HG02571 (cell line): Measurements from ENCODE around the gene CENPP.

Source experiments
- ATAC-seq: cut with Tn5 transposase; IDR thresholded peaks from one replicate; pipeline ENCODE4 v1.9.1; 2021; ENCODE audit warnings: mild to moderate bottlenecking, moderate library complexity; ENCODE audit not compliant: unreplicated experiment

The CENPP gene

DNA sequence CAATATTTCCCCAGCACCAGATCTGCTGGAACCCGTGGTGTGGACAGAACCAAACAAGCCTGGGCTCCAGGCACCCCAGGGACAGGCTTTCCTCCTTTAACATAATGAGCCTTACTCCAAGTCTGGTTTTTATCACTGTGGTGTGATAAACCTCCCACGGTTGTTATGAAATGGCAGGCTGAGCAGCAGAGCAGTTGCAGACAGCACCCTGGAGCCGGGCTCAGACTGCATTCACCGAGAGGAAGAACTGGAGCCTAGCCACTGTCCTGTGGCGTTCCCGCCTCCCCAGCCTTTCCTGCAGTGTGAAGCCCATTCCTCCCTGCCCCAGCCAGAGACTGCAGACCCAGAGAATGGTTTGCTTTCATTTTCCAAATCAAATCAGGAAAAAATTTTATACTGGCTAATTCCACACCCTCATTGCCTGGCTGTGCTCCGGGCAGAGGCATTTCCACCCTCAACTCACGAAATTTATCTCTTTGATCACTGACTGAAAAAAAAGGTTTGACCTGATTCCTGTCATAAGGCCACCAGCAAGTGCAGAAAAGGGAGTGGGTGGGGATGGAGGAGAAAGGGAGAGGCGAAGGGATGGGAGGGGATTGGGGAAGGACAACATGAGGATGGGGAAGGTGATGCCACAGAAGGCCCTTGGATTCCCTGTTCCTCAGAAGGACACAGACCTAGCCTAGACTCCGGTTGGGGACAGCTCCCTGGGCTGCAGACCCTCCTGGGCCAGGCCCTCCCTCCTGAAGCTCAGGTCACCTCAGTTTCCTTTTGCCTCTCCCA is 325.3 kb downstream of the CENPP start:
- no peak for ATAC-seq

DNA sequence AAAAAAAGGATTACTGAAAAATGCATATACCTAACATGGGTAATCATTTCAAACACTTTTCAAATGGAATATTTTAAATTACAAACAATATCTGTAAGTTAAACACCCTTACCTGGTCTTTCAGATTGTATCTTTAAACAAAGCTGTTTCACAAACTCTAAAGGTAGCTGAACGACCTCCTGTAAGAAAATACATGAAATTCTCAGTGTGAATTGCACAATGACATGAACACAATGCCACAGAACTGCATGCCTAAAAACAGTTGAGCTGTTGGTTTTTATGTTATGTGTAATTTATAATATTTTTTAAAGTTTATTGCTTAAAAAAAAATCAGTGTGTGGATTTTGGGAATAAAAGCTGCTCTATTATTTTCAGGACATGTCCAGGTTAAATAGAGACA is 326.7 kb downstream of the CENPP start:
- ATAC-seq = no peak

DNA sequence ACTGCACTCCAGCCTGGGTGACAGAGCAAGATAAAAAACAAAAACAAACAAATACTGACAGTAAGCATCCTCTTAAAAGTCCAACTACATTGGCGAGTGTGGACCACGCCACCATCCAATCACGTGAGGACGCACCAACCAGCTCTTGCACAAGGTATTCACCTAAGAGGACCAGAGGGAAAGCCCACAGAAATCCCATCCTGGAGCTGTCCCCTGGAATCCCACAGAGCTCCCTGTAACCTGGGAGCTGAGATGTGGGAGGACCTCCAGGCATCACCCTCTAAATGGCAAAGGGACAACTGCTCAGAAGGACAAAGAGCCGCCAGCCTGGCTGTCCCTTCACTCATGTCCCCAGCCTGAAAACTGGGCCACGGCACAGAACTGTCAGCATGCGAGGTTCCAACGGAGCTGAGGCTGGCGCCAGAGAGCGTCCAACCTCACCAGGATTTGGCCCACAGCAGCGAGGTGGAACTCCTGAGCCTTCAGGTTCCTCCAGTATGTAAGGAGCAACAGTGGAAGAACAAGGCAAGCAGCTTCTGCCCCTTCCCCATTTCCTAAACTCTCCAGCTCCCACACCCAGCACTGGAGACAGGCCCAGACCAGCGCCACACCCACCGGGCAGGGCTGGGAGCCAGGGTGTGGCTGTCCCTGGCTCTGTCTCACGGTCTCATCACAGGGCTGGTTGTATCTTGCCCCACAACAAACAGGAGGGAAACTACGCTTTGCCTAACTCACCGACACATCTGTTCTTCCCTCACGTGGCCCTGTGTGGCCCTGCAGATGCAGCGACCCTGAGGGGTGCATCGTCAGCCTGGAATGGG is 328.9 kb downstream of the CENPP start:
- no peak for ATAC-seq

DNA sequence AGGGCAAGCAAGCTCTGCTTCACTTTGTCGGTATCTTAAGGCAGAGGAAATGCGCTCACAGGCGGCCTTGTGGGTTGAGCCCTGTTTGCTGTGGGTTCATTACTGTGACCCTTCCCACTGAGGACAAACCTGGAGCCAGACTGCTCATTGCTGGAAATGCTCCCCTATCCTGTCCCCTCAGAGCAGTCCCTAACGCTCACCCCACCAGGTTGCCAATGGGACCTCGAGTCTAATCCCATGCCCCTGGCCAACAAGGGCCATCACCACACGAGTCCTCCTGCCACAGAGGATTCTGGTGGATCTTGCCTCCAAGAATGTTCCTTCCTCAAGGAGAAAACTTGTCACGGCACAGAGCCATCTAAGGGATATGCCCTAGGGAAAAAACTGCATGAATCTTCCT is 329.6 kb downstream of the CENPP start:
- ATAC-seq = no peak

DNA sequence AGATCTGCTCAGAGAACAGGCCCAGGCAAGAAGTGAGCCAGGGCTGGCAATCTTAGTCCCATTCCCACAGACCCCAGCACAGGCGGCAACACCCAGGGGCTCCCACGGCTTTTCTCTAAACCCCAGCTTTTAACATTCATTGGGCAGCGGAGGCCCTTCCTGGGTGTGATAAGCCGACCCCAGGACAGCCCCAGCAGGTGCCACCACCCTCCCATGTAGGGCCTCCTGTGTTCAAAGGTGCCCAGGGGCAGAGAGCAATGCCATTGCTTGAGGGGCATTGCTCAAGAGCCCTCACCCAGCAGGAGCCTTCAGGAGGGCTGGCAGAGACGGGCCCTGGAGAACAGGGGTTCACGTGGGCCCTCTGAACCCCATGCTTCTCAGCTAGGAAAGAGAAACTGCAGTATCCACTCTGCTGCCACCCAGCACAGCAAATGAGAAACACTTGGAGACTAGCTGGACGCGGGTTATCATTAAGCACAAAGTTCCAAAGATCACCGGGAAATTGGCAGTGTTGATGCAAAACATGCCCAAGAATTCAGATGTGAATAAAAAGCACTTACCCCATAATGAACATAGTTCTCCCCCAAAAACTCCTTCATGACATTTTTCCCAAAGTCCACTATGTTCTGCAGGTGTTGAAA is 330.3 kb downstream of the CENPP start:
- no peak for ATAC-seq

DNA sequence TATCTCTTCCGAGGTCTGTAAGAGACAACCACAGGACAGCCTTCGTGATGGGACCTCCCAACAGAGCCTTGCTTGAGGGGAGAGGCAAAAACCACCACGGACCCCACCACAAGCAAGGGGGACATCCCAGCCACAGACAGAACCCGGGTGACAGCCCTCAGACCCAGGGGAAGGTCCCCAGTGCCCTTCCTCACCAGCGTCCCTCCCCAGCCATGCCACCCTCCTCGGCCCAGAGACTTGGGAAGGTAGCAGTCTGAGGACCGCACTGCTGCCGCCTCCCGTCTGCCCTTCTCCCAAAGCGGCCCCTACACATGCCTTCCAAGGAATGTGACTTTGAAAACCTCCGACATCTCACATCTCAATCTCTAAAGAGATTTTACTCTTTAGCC is 330.8 kb downstream of the CENPP start:
- ATAC-seq = no peak

DNA sequence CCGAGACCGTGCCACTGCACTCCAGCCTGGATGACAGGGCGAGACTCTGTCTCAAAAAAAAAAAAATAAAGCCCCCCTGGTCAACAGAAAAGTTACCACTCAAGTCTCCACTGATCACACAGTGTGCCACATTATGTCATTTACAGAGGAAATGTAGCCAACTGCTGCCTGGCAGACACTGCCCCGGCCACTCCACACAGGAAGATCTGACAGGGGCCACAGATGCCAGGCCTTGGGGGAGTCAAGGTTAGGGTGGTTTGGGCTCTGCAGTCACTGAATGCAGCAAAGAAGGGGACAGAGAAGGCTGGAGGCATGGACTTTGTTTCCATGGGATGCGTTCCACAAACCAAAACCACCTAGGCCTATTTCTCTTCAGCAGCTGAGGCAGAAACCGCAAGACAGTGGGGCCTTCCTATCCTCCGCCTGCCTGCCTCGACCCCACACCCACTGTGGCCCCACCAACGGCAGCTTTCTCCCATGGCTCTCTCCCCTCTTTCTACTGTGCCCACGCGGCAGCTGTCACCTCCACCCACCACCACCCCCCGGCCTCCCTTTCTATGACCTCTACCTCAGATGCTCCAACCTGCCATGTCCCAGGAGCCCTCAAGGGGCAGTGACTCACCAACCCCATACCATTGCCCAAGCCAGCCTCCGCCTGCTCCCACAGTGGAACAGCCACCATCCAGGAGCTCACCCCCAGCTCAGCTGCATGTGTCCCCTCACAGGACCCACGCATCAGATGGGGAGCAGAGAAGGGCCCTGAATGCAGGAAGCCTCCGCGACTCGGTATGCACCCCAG is 331.7 kb downstream of the CENPP start:
- no peak for ATAC-seq

DNA sequence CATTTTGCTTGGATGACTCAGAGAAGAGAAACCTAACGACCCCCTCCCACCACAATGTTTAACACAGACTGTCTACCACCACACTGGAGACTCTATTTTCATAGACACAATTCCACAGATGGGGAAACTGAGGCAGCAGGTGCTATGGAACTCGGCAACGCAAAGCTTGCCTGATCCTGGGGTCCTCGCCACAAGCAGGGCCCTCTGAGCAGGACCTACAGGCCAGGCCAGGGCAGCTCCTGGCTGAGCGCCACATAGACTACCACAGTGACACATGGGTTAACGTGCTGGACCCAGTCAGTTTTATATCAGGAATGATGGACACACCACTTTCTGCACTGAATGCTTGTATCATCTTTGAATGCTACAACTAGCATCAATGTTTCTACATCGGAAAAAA is 332.4 kb downstream of the CENPP start:
- ATAC-seq = no peak

DNA sequence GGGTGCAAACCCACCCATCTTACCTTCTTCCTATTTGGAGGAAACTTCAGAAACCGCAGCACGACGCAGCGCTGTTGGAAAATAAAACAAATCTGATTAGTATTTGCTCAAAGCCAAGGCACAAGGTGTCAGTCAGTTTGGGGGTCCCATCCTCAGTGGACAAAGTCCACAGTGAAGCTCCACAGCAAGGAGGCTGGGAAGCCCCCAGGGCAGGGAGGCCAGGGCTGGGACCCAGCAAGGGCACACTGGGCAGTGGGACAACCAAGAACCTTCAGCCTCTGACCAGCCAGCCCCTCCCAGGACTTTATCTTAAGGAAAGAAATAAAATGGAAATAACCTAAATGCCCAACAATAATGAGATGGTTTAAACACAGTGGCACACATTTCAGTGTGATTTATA is 332.9 kb downstream of the CENPP start:
- no peak for ATAC-seq

DNA sequence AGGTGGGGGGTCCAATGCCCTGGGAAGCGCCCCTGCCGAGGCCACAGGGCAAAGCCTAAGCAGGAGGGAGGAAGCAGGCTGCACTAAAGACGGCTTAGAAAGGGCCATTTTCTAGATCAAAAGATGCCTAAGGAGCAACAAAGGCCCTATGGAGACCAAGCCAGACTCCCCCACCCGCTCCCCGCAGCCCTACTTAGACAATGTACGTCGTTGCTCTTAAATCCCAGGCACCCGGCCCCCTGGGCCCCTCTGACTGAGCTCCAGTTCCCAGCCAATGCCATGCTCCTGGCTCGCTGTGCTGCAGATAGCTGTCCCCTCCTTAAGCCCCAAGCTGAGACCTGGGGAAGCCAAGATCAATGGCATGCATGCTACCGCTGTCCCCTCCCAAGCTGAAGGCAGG is 333.8 kb downstream of the CENPP start:
- ATAC-seq = no peak

DNA sequence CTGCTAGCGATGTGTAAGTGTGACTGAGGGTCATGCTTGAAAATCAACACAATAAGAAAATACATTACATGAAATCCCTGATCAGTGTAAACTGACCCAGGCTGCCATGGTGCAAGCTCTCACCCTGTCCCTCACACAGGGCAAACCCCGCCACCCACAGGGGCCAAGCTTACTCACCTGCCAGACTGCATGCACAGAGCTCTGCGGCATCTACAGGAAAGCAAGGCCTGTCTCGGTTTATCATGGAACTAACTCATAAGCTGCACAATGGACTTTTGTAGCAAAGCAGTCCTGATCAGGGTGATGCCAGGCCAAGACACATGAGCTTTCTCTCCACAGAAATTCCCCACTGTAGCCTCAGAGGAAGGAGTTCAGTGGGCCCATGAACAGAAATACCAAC is 334.5 kb downstream of the CENPP start:
- ATAC-seq = no peak

DNA sequence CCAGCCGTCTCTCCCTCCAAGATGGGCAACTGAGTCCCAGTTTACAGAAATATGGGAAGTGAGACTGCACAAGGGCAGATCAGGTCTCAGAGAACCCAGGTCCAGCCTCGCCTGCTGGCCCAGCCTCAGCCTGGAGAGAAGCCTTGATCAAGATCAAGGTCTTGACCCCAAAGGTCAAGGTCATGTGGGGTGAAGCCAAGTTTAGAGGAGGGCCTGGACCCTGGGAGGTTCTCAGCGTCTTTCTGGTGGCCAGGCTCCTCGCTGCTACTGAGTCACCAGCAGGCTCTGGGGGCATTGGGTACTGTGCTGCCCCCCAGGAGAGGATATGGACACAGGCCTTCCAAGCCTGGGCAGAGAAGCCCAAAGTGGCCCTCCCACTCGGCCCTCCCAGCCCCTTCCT is 335.4 kb downstream of the CENPP start:
- ATAC-seq = no peak

DNA sequence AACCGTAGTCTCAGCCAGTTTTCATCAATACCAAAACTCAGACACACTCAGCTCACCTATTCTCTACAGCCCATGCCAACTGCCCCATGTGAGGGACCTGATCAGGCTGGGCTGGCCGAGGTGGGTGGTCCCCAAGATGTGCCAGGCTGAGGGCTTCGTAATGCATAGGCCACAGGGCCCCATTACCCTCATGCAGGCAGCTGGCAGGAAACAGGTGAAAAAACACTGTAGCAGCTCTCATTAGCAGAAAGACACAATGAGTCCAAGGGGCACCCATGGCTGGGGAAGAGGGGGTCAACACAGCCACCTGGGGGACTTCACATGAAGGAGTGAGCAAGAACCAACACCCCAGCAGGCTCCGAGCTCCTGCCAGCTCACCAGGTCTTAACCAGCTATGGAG is 336.0 kb downstream of the CENPP start:
- ATAC-seq = no peak

DNA sequence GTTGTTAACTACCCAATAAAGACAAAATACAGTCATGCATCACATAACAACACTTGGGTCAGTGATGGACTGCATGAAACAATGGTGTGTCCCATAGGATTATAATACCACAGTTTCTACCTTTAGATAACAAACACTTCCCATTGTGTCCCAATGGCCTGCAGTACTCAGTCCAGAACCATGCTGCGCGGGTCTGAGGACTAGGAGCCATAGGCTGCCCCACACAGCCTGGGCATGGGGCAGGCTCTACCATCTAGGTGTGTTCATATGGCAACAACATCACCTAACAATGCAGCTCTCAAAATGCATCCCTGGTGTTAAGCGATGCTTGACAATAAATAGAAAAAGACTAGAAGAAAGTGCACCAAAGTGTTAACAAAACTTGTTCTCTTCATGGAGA is 337.4 kb downstream of the CENPP start:
- ATAC-seq = no peak

DNA sequence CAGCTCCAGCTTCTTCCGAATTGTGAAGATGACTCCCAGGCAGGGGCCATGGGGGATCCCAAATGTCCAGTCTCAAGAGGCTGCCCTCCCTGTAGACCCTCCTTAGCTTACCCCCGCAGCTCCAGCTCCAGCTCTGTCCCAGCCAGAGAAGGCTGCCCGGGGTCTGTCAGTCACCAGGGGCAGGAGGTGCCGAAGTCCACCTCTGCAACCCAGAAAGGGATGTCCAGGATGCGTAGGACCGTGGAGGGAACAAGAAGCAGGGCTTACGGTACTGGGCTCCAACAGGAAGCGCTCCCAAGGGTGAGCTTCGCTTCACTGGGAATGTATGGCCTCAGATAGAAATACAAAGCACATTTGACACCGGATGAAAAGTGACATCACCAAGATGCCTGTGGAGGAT is 338.2 kb downstream of the CENPP start:
- no peak for ATAC-seq

DNA sequence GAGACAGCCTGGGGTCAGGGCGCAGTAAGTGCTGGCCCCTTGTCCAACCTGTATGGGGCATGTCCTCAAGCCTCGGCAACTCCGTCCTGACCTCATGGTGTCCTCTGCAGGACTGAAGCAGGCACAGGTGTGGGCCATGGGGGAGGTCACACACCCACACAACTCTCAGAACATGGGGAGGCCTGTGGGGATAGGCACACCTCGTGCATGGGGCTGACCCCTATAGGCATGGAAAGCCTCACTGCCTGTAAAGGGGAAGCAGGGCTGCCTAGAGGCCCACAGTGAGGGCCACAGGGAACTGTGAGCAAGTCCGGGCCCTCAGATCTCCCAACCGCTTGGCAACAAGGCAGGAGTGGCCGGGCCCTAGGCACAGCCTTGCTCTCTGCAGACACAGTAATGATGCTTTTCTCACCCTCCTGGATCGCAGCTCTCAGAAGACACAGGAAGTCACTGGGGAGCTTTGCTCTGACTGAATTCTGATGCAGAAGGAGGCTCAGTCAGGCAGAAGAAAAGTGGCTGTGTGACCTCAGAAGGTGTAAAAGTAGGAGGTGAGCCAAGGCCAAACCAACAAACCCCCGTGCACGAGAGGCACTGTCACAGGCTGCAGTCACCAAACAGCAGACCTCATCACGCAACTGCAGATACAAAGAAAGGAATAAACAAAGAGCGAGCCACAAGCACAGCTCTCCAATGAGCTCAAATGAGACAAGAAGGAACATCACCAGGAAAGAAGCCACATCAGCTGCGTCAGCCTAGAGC is 338.8 kb downstream of the CENPP start:
- ATAC-seq = no peak

DNA sequence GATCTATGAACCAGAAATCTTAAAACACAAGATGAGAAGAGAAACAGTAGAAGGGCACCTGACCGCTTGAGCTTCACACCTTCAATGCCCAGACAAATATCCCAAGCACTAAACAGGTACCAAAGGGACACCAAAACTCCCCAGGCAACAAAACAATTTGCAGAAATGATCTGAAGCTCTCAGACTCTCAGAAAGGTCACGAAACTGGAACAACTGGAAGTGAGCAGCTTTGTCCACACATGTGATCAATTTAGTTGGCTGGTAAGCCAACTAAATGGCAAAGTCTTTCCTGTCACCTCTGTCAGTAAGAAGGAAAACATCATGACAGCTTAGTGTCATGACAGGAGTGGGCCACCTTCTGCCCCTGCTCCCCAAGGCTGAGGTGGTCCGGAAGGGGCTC is 340.1 kb downstream of the CENPP start:
- ATAC-seq = no peak

DNA sequence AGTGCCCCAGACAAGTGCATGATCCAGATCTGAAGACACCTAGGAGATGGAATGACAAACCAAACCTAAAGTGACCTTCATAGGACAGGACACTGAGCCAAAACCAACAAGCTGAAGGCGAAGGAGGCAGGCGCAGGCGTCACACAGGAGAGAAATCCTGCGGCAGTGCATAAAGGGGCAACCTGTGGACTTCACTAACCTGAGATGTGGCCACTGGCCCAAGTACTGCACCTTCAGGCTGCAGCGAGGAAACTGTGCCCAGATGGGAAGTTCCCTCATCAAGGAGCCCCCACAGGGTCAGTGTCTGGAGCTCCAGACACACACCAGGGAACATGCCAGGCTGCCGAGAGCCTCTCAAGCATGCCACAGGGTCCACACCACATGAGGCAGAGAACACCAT is 340.5 kb downstream of the CENPP start:
- no peak for ATAC-seq

DNA sequence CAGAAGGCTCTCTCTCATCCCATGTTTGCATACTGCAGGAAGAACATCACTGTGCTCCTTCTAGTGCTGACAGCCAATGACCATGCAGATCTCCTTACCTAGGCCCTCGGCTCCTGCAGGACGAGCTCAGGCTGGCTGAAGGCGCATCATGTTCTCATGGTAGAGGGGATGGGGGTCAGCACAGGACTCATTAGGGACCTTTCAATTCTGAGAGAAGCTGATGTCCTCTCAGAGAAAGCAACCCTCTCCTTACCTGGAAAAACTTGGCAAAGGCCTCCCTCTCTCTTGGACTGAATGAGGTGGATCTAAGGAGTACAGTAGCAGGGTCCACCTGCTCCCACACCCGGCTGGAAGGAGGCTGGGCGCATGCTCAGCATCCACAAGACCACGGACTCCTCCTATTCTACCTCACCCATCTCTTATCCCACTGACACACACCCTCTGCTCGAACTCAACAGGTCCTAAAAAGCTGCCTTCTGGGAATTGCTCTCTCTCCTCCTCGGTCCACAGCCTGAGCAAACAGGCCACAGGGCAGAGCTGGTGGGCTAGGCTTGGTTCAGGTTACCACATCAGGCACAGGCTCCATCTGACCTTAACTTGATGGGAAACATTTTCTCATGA is 341.3 kb downstream of the CENPP start:
- no peak for ATAC-seq
